BLaER1 treated with 17β-estradiol and CSF1 and Interleukin-3, amounts not matched to agents 10 nM and 100 nM (cell line): Measurements from ENCODE around the gene ELL.

Experiments used
- H3K27ac ChIP-seq, 11 experiments: shearing (Covaris generic); formaldehyde crosslinking; 2 replicates each; pipeline ENCODE4 v1.8.1; 2022
- H3K27me3 ChIP-seq, 11 experiments: shearing (Covaris generic); formaldehyde crosslinking; 2 replicates each; pipeline ENCODE4 v1.8.1; 2022
- H3K36me3 ChIP-seq, 11 experiments: shearing (Covaris generic); formaldehyde crosslinking; 2 replicates each; pipeline ENCODE4 v1.8.1; 2022
- H3K4me1 ChIP-seq, 10 experiments: shearing (Covaris generic); formaldehyde crosslinking; 2 replicates each; pipeline ENCODE4 v1.8.1; 2022
- H3K4me2 ChIP-seq, 11 experiments: shearing (Covaris generic); formaldehyde crosslinking; 2 replicates each; pipeline ENCODE4 v1.8.1; 2022
- H3K4me3 ChIP-seq, 10 experiments: shearing (Covaris generic); formaldehyde crosslinking; 2 replicates each; pipeline ENCODE4 v1.8.1; 2022
- H3K9ac ChIP-seq, 11 experiments: shearing (Covaris generic); formaldehyde crosslinking; 2 replicates each; pipeline ENCODE4 v1.8.1; 2022
- H3K9me3 ChIP-seq, 11 experiments: shearing (Covaris generic); formaldehyde crosslinking; replicated peaks in 1 of 11; 2 replicates each; pipeline ENCODE4 v1.8.1; 2022
- H4K20me1 ChIP-seq, 11 experiments: shearing (Covaris generic); formaldehyde crosslinking; 2 replicates each; pipeline ENCODE4 v1.8.1; 2022
- Cebpa-rat ChIP-seq, 11 experiments: shearing (Covaris generic); IDR thresholded peaks; 2 replicates each; pipeline ENCODE4 v1.8.1; 2022

The ELL gene

GRCh38 chr19:18429717-18430416, 92.0 kb downstream of the ELL start:
- peak overlapping the region; percentile 16 to 89 (median 80); a peak in 20 of 22 replicates for H3K27ac ChIP-seq
- H3K36me3 ChIP-seq, result peaks cover 0 to 35% (median 10%) of the 10 kb centered on the region in 11 experiments; a peak in 14 of 22 replicates
- peak overlapping the region in 9 of 10 experiments; percentile 36 to 61 (median 48); a peak in 17 of 20 replicates for H3K4me3 ChIP-seq
- peak overlapping the region; percentile 78 to 98 (median 91) for H3K4me2 ChIP-seq
- no peaks in the 10 kb centered on the region for H3K9me3 ChIP-seq
- peaks cover 87 to 93% (median 90%) of the 10 kb centered on the region in 10 experiments for H3K4me1 ChIP-seq
- H4K20me1 ChIP-seq, result peaks cover 27 to 71% (median 44%) of the 10 kb centered on the region in 11 experiments
- no peak for TF ChIP-seq Cebpa-rat (IDR thresholded peaks at IDR 0.05)
- peak overlapping the region; percentile 56 to 79 (median 74) for H3K9ac ChIP-seq
- H3K27me3 ChIP-seq, result no peaks in the 10 kb centered on the region

- Histone ChIP-seq H3K4me1 (peaks cover 86 to 93% (median 90%) of the 10 kb centered on the region in 10 experiments), H3K36me3 (peaks cover 0 to 27% (median 6%) of the 10 kb centered on the region in 11 experiments; a peak in 11 of 22 replicates), H3K4me3 (peak overlapping the region; percentile 15 to 61 (median 48); a peak in 18 of 20 replicates), H3K27ac (peak overlapping the region; percentile 16 to 89 (median 80); a peak in 21 of 22 replicates), H3K9me3 (no peaks in the 10 kb centered on the region), H3K4me2 (peak overlapping the region; percentile 78 to 98 (median 91)), H3K9ac (peak overlapping the region; percentile 56 to 79 (median 74)), H3K27me3 (no peaks in the 10 kb centered on the region), H4K20me1 (peaks cover 34 to 70% (median 41%) of the 10 kb centered on the region in 11 experiments)
- TF ChIP-seq Cebpa-rat (IDR thresholded peaks at IDR 0.05), result no peak
Observed at GRCh38 chr19:18428787-18429674, 92.8 kb downstream of the ELL start.

GRCh38 chr19:18428173-18428786, 93.6 kb downstream of the ELL start:
- peaks cover 92 to 99% (median 95%) of the 10 kb centered on the region in 10 experiments for H3K4me1 ChIP-seq
- H3K27ac ChIP-seq, result peak overlapping the region in 10 of 11 experiments; percentile 23 to 89 (median 81); a peak in 19 of 22 replicates
- H4K20me1 ChIP-seq, result peaks cover 42 to 78% (median 48%) of the 10 kb centered on the region in 11 experiments
- peak overlapping the region; percentile 78 to 98 (median 91) for H3K4me2 ChIP-seq
- H3K9me3 ChIP-seq, result no peaks in the 10 kb centered on the region
- H3K27me3 ChIP-seq, result no peaks in the 10 kb centered on the region
- TF ChIP-seq Cebpa-rat (IDR thresholded peaks at IDR 0.05), result no peak
- peak overlapping the region in 4 of 10 experiments; percentile 48 to 61 (median 52); a peak in 6 of 20 replicates for H3K4me3 ChIP-seq
- H3K36me3 ChIP-seq, result peaks cover 0 to 26% (median 6%) of the 10 kb centered on the region in 11 experiments; a peak in 11 of 22 replicates
- peak overlapping the region in 10 of 11 experiments; percentile 22 to 79 (median 72); a peak in 19 of 22 replicates for H3K9ac ChIP-seq

- H3K9me3 ChIP-seq, result no peaks in the 10 kb centered on the region
- peak overlapping the region in 7 of 11 experiments; percentile 11 to 67 (median 59); a peak in 7 of 22 replicates for H3K9ac ChIP-seq
- no peak for TF ChIP-seq Cebpa-rat (IDR thresholded peaks at IDR 0.05)
- H3K36me3 ChIP-seq, result peaks cover 0 to 32% (median 6%) of the 10 kb centered on the region in 11 experiments; a peak in 11 of 22 replicates
- H3K4me3 ChIP-seq, result no peak overlapping the region
- H3K27me3 ChIP-seq, result no peaks in the 10 kb centered on the region
- peaks cover 47 to 83% (median 54%) of the 10 kb centered on the region in 11 experiments for H4K20me1 ChIP-seq
- H3K4me1 ChIP-seq, result peaks cover 93 to 99% (median 95%) of the 10 kb centered on the region in 10 experiments
- peak overlapping the region; percentile 85 to 98 (median 91); a peak in 21 of 22 replicates for H3K4me2 ChIP-seq
- peak overlapping the region in 2 of 11 experiments; percentile 22 to 35; a peak in 4 of 22 replicates for H3K27ac ChIP-seq
Observed at GRCh38 chr19:18427743-18428113, 94.1 kb downstream of the ELL start.

GRCh38 chr19:18427080-18427742, 94.7 kb downstream of the ELL start:
- Histone ChIP-seq H3K4me3 (no peak overlapping the region; a peak in 1 of 20 replicates), H3K9ac (peak overlapping the region in 10 of 11 experiments; percentile 11 to 67 (median 58); a peak in 11 of 22 replicates), H3K4me2 (peak overlapping the region; percentile 85 to 98 (median 91)), H3K4me1 (peaks cover 93 to 99% (median 95%) of the 10 kb centered on the region in 10 experiments), H3K9me3 (no peaks in the 10 kb centered on the region), H3K27ac (peak overlapping the region in 3 of 11 experiments; percentile 9 to 69 (median 35); a peak in 5 of 22 replicates), H3K36me3 (peaks cover 0 to 36% (median 6%) of the 10 kb centered on the region in 11 experiments; a peak in 11 of 22 replicates), H4K20me1 (peaks cover 52 to 87% (median 59%) of the 10 kb centered on the region in 11 experiments), H3K27me3 (no peaks in the 10 kb centered on the region)
- TF ChIP-seq Cebpa-rat (IDR thresholded peaks at IDR 0.05), result no peak

GRCh38 chr19:18426416-18426767, 95.5 kb downstream of the ELL start:
- peak overlapping the region in 2 of 10 experiments; percentile 17 to 22; a peak in 3 of 20 replicates for H3K4me3 ChIP-seq
- H3K9me3 ChIP-seq, result no peaks in the 10 kb centered on the region
- H3K4me2 ChIP-seq, result peak overlapping the region; percentile 85 to 98 (median 91)
- H3K27me3 ChIP-seq, result no peaks in the 10 kb centered on the region
- H3K9ac ChIP-seq, result peak overlapping the region; percentile 36 to 67 (median 59); a peak in 21 of 22 replicates
- peak overlapping the region in 8 of 11 experiments; percentile 7 to 69 (median 46); a peak in 14 of 22 replicates for H3K27ac ChIP-seq
- H3K36me3 ChIP-seq, result peaks cover 0 to 31% (median 4%) of the 10 kb centered on the region in 11 experiments; a peak in 10 of 22 replicates
- peaks cover 93 to 99% (median 95%) of the 10 kb centered on the region in 10 experiments for H3K4me1 ChIP-seq
- no peak for TF ChIP-seq Cebpa-rat (IDR thresholded peaks at IDR 0.05)
- H4K20me1 ChIP-seq, result peaks cover 61 to 95% (median 67%) of the 10 kb centered on the region in 11 experiments

GRCh38 chr19:18425515-18426415, 96.1 kb downstream of the ELL start:
- Histone ChIP-seq H3K4me1 (peaks cover 94 to 99% (median 97%) of the 10 kb centered on the region in 10 experiments), H3K27ac (peak overlapping the region in 8 of 11 experiments; percentile 7 to 69 (median 46); a peak in 15 of 22 replicates), H3K27me3 (no peaks in the 10 kb centered on the region), H3K9ac (peak overlapping the region; percentile 36 to 67 (median 59); a peak in 21 of 22 replicates), H3K36me3 (peaks cover 0 to 27% (median 2%) of the 10 kb centered on the region in 11 experiments; a peak in 10 of 22 replicates), H4K20me1 (peaks cover 67 to 100% (median 73%) of the 10 kb centered on the region in 11 experiments), H3K9me3 (no peaks in the 10 kb centered on the region), H3K4me3 (peak overlapping the region in 2 of 10 experiments; percentile 17 to 22; a peak in 4 of 20 replicates), H3K4me2 (peak overlapping the region; percentile 85 to 98 (median 91))
- TF ChIP-seq Cebpa-rat (IDR thresholded peaks at IDR 0.05), result no peak
